GM20431 (cell line): ENCODE data around the gene TMEM205.
"Not testable (repeated sequence)": the region's sequence is repeated elsewhere in the genome, so short reads cannot be mapped to it uniquely, and the experiment has no call there.

Source experiments
- in situ Hi-C: fragments of 300-500 bp; cut with MseI, MboI; formaldehyde crosslinking; loops from one replicate; pipeline ENCODE4 v1.15.0; 2020; ENCODE audit warnings: low sequenced_read_pairs; ENCODE audit not compliant: unreplicated experiment

The TMEM205 gene

GRCh38 chr19:11345122-11345803, 805 bp downstream of the TMEM205 start:
- in situ Hi-C loops: no loop called here

- in situ Hi-C loops: no loop called here
Observed at GRCh38 chr19:11342429-11342828, 3.6 kb downstream of the TMEM205 start.

- in situ Hi-C loops: not testable (repeated sequence)
Observed at GRCh38 chr19:11340099-11340467, 6.0 kb downstream of the TMEM205 start.

- in situ Hi-C loops: no loop called here
Observed at GRCh38 chr19:11339254-11340098, 6.6 kb downstream of the TMEM205 start, which contains the start of gene RAB3D. Gene RAB3D, minus strand, starts transcription at chr19:11339657. Its CDS starts 2,258 bp downstream, at chr19:11337399.

- in situ Hi-C loops: no loop called here
Observed at GRCh38 chr19:11338569-11339253, 7.4 kb downstream of the TMEM205 start.

- in situ Hi-C loops: no loop called here
Observed at GRCh38 chr19:11338121-11338520, 7.9 kb downstream of the TMEM205 start.

- in situ Hi-C loops: no loop called here
Observed at GRCh38 chr19:11337080-11337479, 9.0 kb downstream of the TMEM205 start.

- in situ Hi-C loops: no loop called here
Observed at GRCh38 chr19:11335449-11336146, 10.5 kb downstream of the TMEM205 start.

GRCh38 chr19:11333838-11334237, 12.2 kb downstream of the TMEM205 start:
- in situ Hi-C loops: not testable (repeated sequence)

GRCh38 chr19:11332822-11333221, 13.2 kb downstream of the TMEM205 start:
- in situ Hi-C loops: no loop called here

GRCh38 chr19:11331502-11331901, 14.6 kb downstream of the TMEM205 start:
- in situ Hi-C loops: no loop called here

- in situ Hi-C loops: no loop called here
Observed at GRCh38 chr19:11330127-11330526, 15.9 kb downstream of the TMEM205 start.

GRCh38 chr19:11325544-11325943, 20.5 kb downstream of the TMEM205 start:
- in situ Hi-C loops: no loop called here

GRCh38 chr19:11324748-11325389, 21.2 kb downstream of the TMEM205 start:
- in situ Hi-C loops: no loop called here

- in situ Hi-C loops: no loop called here
Observed at GRCh38 chr19:11324079-11324661, 21.9 kb downstream of the TMEM205 start.

GRCh38 chr19:11323601-11324078, 22.4 kb downstream of the TMEM205 start:
- in situ Hi-C loops: no loop called here

- in situ Hi-C loops: no loop called here
Observed at GRCh38 chr19:11322269-11323024, 23.6 kb downstream of the TMEM205 start.
